ENCODE measurements around the gene LRRC4. TPM values are rescaled to one million over a fixed set of nuclear protein-coding genes. Genes with fewer than 3 reads are reported as not detected.

LRRC4 gene
- total RNA-seq, 4 donors from 2014 or later, result 0.29 to 2.5 (median 1.2) TPM

DNA sequence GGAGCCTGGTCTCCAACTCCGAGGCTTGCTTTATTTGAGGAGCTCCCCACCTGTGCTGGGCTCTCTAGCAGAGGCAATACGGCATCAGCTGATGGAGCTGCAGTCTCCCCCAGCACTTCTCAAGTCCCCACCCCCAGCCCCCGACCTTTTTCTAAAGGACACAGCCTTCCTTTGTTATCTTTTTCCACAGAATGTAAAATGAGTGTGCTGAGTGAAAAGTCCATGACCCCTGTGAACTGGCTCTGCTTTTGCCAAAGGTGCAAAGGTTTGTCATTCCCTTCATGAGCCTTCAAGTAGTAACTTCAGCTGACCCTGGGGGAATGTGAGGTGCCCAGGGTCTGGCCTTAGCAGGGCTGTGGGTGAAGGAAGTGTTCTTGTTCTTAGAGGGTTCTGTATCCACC lies 25.5 kb downstream of the LRRC4 start:
- intact Hi-C loops (cut with DNase I; ENCODE audit: low total_unique reads), result no loop called here
- H3K4me1 ChIP-seq, result no peaks in the 10 kb centered on the region
- no peak for TF ChIP-seq POLR2A (IDR thresholded peaks at IDR 0.05)
- TF ChIP-seq, protein P1, sequence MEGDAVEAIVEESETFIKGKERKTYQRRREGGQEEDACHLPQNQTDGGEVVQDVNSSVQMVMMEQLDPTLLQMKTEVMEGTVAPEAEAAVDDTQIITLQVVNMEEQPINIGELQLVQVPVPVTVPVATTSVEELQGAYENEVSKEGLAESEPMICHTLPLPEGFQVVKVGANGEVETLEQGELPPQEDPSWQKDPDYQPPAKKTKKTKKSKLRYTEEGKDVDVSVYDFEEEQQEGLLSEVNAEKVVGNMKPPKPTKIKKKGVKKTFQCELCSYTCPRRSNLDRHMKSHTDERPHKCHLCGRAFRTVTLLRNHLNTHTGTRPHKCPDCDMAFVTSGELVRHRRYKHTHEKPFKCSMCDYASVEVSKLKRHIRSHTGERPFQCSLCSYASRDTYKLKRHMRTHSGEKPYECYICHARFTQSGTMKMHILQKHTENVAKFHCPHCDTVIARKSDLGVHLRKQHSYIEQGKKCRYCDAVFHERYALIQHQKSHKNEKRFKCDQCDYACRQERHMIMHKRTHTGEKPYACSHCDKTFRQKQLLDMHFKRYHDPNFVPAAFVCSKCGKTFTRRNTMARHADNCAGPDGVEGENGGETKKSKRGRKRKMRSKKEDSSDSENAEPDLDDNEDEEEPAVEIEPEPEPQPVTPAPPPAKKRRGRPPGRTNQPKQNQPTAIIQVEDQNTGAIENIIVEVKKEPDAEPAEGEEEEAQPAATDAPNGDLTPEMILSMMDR (IDR thresholded peaks at IDR 0.05), result no peak
- no peaks in the 10 kb centered on the region for H3K27me3 ChIP-seq
- no peak overlapping the region for H3K27ac ChIP-seq
- H3K4me3 ChIP-seq, result no peak overlapping the region
- DNase-seq, result no peak
- H3K9me3 ChIP-seq, result no peaks in the 10 kb centered on the region
- H3K36me3 ChIP-seq, result no peaks in the 10 kb centered on the region

DNA sequence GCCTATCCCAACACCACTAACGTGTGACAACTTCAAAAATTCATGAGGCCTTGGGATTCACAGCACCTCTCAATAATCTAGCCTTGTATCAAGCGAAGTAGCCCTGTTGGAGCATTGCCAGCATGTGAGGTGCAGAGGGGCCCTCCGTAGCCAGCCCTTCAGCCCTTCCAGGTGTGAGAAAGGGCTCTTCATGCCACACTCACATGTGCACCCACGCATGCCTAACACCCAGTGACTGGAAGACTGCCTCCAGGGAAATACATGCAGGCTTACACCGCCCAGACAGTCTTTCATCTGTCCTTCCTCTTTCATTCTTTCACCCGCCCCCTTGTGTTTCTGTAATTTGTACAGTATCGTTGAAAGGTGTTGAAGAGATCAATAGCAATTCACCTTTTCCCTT lies 26.1 kb downstream of the LRRC4 start:
- H3K27ac ChIP-seq, result no peak overlapping the region
- TF ChIP-seq, protein P1 (IDR thresholded peaks at IDR 0.05), result no peak
- TF ChIP-seq POLR2A (IDR thresholded peaks at IDR 0.05), result no peak
- no peaks in the 10 kb centered on the region for H3K9me3 ChIP-seq
- no peaks in the 10 kb centered on the region for H3K4me1 ChIP-seq
- DNase-seq, result no peak
- H3K4me3 ChIP-seq, result no peak overlapping the region
- H3K36me3 ChIP-seq, result no peaks in the 10 kb centered on the region
- no peaks in the 10 kb centered on the region for H3K27me3 ChIP-seq
- intact Hi-C loops (cut with DNase I; ENCODE audit: low total_unique reads), result no loop called here

DNA sequence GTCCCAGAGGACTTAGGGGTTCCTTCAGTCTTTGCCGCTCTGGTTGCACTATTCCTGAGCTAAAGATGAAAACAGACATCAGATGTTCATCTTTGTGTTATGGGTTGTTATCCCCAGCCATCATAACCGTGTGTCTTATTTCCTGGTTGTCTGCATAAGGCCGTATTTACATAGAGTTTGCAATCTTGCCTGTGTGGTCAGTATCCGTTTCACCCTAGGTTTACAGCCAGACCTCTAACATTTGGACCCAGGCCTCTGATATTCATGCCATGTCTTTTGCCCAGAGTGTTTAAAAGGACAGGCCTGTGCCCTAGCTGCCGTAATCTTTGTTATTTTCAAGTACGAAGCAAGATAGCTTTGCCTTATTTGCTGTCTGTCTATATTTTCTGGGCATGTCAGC lies 26.6 kb downstream of the LRRC4 start:
- Histone ChIP-seq H3K4me1 (no peaks in the 10 kb centered on the region), H3K27ac (no peak overlapping the region), H3K9me3 (no peaks in the 10 kb centered on the region), H3K27me3 (no peaks in the 10 kb centered on the region), H3K36me3 (no peaks in the 10 kb centered on the region), H3K4me3 (no peak overlapping the region)
- no peak for TF ChIP-seq POLR2A (IDR thresholded peaks at IDR 0.05)
- TF ChIP-seq, protein P1 (IDR thresholded peaks at IDR 0.05), result no peak
- no peak for DNase-seq
- intact Hi-C loops (cut with DNase I; ENCODE audit: low total_unique reads), result no loop called here

DNA sequence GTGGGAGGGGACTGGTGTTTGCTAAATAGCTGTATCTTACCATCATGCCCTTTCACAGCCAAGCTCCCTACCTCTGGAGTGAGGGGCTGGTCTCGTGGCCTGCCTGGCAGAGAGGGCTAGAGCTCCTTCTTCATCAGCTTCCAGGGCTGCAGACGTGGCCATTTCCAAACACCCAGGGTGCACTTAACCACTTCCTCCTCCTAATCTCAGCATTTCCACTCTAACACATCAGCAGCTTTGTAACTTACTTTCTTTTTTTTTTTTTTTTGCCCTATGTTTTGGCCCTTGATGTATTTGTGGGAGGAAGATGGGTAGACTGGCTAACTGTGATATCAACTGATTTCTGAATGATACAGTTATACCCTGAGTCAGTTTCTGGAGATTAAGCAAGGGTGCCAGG lies 27.4 kb downstream of the LRRC4 start:
- Histone ChIP-seq H3K9me3 (no peaks in the 10 kb centered on the region), H3K27ac (no peak overlapping the region), H3K36me3 (no peaks in the 10 kb centered on the region), H3K4me1 (no peaks in the 10 kb centered on the region), H3K27me3 (no peaks in the 10 kb centered on the region), H3K4me3 (no peak overlapping the region)
- intact Hi-C loops (cut with DNase I; ENCODE audit: low total_unique reads), result no loop called here
- DNase-seq, result no peak
- no peak for TF ChIP-seq POLR2A (IDR thresholded peaks at IDR 0.05)
- TF ChIP-seq, protein P1 (IDR thresholded peaks at IDR 0.05), result no peak

DNA sequence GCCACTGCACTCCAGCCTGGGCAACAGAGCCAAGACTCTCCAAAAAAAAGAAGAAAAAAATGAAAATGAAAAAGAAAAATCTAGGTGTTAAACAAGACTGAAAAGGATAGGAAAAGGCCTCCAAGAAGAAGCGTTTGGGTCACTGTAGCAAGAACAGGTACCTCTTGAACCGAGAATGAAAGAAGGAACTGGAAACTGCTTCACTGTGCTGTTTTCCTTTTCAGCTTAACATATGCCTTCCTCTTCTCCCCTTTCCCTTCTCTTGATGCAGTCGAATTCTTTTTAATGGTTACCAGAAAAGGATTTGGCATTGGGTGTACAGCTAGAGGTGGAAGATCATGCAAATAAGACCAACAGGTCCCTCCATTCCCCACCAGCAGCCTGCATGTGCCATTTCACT lies 28.1 kb downstream of the LRRC4 start:
- H3K27ac ChIP-seq, result no peak overlapping the region
- no peaks in the 10 kb centered on the region for H3K36me3 ChIP-seq
- H3K9me3 ChIP-seq, result no peaks in the 10 kb centered on the region
- TF ChIP-seq POLR2A (IDR thresholded peaks at IDR 0.05), result no peak
- TF ChIP-seq, protein P1 (IDR thresholded peaks at IDR 0.05), result no peak
- intact Hi-C loops (cut with DNase I; ENCODE audit: low total_unique reads), result no loop called here
- H3K4me1 ChIP-seq, result no peaks in the 10 kb centered on the region
- no peaks in the 10 kb centered on the region for H3K27me3 ChIP-seq
- DNase-seq, result no peak
- H3K4me3 ChIP-seq, result no peak overlapping the region

All from uterus (tissue), 4 donors.